Sigmoid colon (tissue), 7 donors: ENCODE data around the gene UBE2E3. TPM values are rescaled to one million over a fixed set of nuclear protein-coding genes. Genes with fewer than 3 reads are reported as not detected.

ENCODE experiments used
- DNase-seq: peaks from one replicate; pipeline ENCODE4 v3.0.0-alpha.2; 2019
- H3K27ac ChIP-seq, 4 donors: fragments of 200-600 bp; sonication (generic); one replicate each; pipeline ENCODE4 v1.5.1; 2016 to 2019; ENCODE audit warnings: mild to moderate bottlenecking in 1 of 4
- H3K27me3 ChIP-seq, 3 donors: fragments of 200-600 bp; sonication (generic); one replicate each; pipeline ENCODE4 v1.5.1; 2019; ENCODE audit warnings: mild to moderate bottlenecking in 1 of 3
- H3K36me3 ChIP-seq, 4 donors: fragments of 200-600 bp; sonication (generic); one replicate each; pipeline ENCODE4 v1.5.1; 2016 to 2019
- H3K4me1 ChIP-seq, 4 donors: fragments of 200-600 bp; sonication (generic); one replicate each; pipeline ENCODE4 v1.5.1; 2017 to 2019
- H3K4me3 ChIP-seq, 4 donors: fragments of 200-600 bp; sonication (generic); one replicate each; pipeline ENCODE4 v1.5.1; 2017 to 2019; ENCODE audit warnings: mild to moderate bottlenecking in 2 of 4, moderate library complexity in 1 of 4
- H3K9me3 ChIP-seq, 4 donors: fragments of 200-600 bp in 3 of 4; sonication (generic) in 3 of 4; one replicate each; pipeline versions ENCODE4 v1.5.1 to v1.6.1; 2013 to 2019
- CTCF ChIP-seq, 4 experiments: fragments of 450-650 bp in 3 of 4; fragments of 200-600 bp in 1 of 4; IDR thresholded peaks; one replicate each; pipeline ENCODE4 v1.5.1; 2016 to 2019; ENCODE audit warnings: antibody characterized with exemption in 4 of 4, mild to moderate bottlenecking in 3 of 4, moderate library complexity in 2 of 4
- EP300 ChIP-seq, 4 donors: sonication (generic); formaldehyde crosslinking; IDR thresholded peaks; one replicate each; pipeline ENCODE4 v1.6.1; 2017; ENCODE audit warnings: antibody characterized with exemption in 4 of 4
- POLR2A ChIP-seq, 2 donors: fragments of 450-650 bp; IDR thresholded peaks; one replicate each; pipeline ENCODE4 v1.6.1; 2016; ENCODE audit warnings: antibody characterized with exemption in 2 of 2, mild to moderate bottlenecking in 2 of 2, moderate library complexity in 2 of 2
- POLR2AphosphoS5 ChIP-seq, 4 donors: sonication (generic); formaldehyde crosslinking; IDR thresholded peaks; one replicate each; pipeline ENCODE4 v1.6.1; 2017; ENCODE audit warnings: antibody characterized with exemption in 4 of 4
- WGBS, 2 donors: extraction: QIAGEN DNeasy Blood & Tissue Kit; methylation state at CpG; one replicate each; pipeline ENCODE4 v1.1.7; 2013; 5-methylcytosine and 5-hydroxymethylcytosine counted together
- intact Hi-C: fragments of 100-400 bp; cut with DNase I; formaldehyde crosslinking; loops from one replicate; pipeline ENCODE4 v1.15.1; 2023
- polyA plus RNA-seq, 3 donors: library from polyadenylated mRNA; stranded (reverse); fragments of 200-250 nt; gene quantifications; one replicate each; pipeline ENCODE4 v1.2.3, GENCODE V29; 2013
- total RNA-seq, 4 donors: library from RNA; depleted of rRNA; stranded (reverse); fragments of >200 nt; gene quantifications; one replicate each; pipeline ENCODE4 v1.1.0, GENCODE V29; 2016
- donor health status: healthy with polysubstance abuse.
- donor health status: Bipolar disorder and iron deficiency.
- donor health status: healthy.

UBE2E3 gene
- total and polyA plus RNA-seq, 7 donors: 37.5 to 108 (median 48.2) TPM

- no peak overlapping the region for H3K4me3 ChIP-seq
- no peaks in the 10 kb centered on the region for H3K9me3 ChIP-seq
- TF ChIP-seq POLR2A (IDR thresholded peaks at IDR 0.05) (no peak), POLR2AphosphoS5 (IDR thresholded peaks at IDR 0.05) (no peak), CTCF (IDR thresholded peaks at IDR 0.05) (no peak), EP300 (IDR thresholded peaks at IDR 0.05) (no peak)
- no peaks in the 10 kb centered on the region for H3K36me3 ChIP-seq
- intact Hi-C loops: no loop called here
- no peak for DNase-seq
- H3K27ac ChIP-seq: no peak overlapping the region
- no peaks in the 10 kb centered on the region for H3K27me3 ChIP-seq
- H3K4me1 ChIP-seq: peaks cover 0 to 21% (median 7%) of the 10 kb centered on the region in 4 donors
- WGBS, 2 donors: 88 to 90% methylated on average over 2 of the region's 2 CpGs
These were observed 61.3 kb downstream of the UBE2E3 start for GRCh38 chr2:181041661-181042060.

GRCh38 chr2:181042706-181043105, 62.3 kb downstream of the UBE2E3 start:
- peaks cover 0 to 21% (median 7%) of the 10 kb centered on the region in 4 donors for H3K4me1 ChIP-seq
- H3K9me3 ChIP-seq: no peaks in the 10 kb centered on the region
- intact Hi-C loops: no loop called here
- no peaks in the 10 kb centered on the region for H3K27me3 ChIP-seq
- no peaks in the 10 kb centered on the region for H3K36me3 ChIP-seq
- H3K4me3 ChIP-seq: no peak overlapping the region
- H3K27ac ChIP-seq: no peak overlapping the region
- 86 to 90% methylated on average over 1 of the region's 1 CpG for WGBS, 2 donors
- no peak for DNase-seq
- no peak for TF ChIP-seq EP300 (IDR thresholded peaks at IDR 0.05)
- no peak for TF ChIP-seq POLR2AphosphoS5 (IDR thresholded peaks at IDR 0.05)
- TF ChIP-seq POLR2A (IDR thresholded peaks at IDR 0.05): no peak
- no peak for TF ChIP-seq CTCF (IDR thresholded peaks at IDR 0.05)

GRCh38 chr2:181046833-181047232, 66.4 kb downstream of the UBE2E3 start:
- peaks cover 0 to 28% (median 7%) of the 10 kb centered on the region in 4 donors for H3K4me1 ChIP-seq
- no peaks in the 10 kb centered on the region for H3K9me3 ChIP-seq
- H3K27ac ChIP-seq: no peak overlapping the region
- WGBS, 2 donors: 67 to 85% methylated on average over 1 of the region's 1 CpG
- no peaks in the 10 kb centered on the region for H3K27me3 ChIP-seq
- intact Hi-C loops: no loop called here
- TF ChIP-seq POLR2AphosphoS5 (IDR thresholded peaks at IDR 0.05) (no peak), EP300 (IDR thresholded peaks at IDR 0.05) (no peak), CTCF (IDR thresholded peaks at IDR 0.05) (no peak), POLR2A (IDR thresholded peaks at IDR 0.05) (no peak)
- H3K36me3 ChIP-seq: no peaks in the 10 kb centered on the region
- DNase-seq: no peak
- H3K4me3 ChIP-seq: no peak overlapping the region

- no peak for TF ChIP-seq EP300 (IDR thresholded peaks at IDR 0.05)
- TF ChIP-seq POLR2A (IDR thresholded peaks at IDR 0.05): no peak
- no peak for TF ChIP-seq CTCF (IDR thresholded peaks at IDR 0.05)
- Histone ChIP-seq H3K36me3 (no peaks in the 10 kb centered on the region), H3K27ac (no peak overlapping the region), H3K4me3 (no peak overlapping the region), H3K27me3 (no peaks in the 10 kb centered on the region), H3K4me1 (peaks cover 0 to 28% (median 7%) of the 10 kb centered on the region in 4 donors), H3K9me3 (no peaks in the 10 kb centered on the region)
- 79 to 89% methylated on average over 4 of the region's 4 CpGs for WGBS, 2 donors
- intact Hi-C loops: no loop called here
- no peak for DNase-seq
These were observed 67.4 kb downstream of the UBE2E3 start for GRCh38 chr2:181047829-181048228.

GRCh38 chr2:181051861-181052522, 71.6 kb downstream of the UBE2E3 start:
- Histone ChIP-seq H3K27ac (no peak overlapping the region), H3K36me3 (no peaks in the 10 kb centered on the region), H3K4me1 (peaks cover 0 to 7% (median 0%) of the 10 kb centered on the region in 4 donors), H3K27me3 (no peaks in the 10 kb centered on the region), H3K4me3 (no peak overlapping the region), H3K9me3 (no peaks in the 10 kb centered on the region)
- TF ChIP-seq EP300 (IDR thresholded peaks at IDR 0.05) (no peak), POLR2A (IDR thresholded peaks at IDR 0.05) (no peak), CTCF (IDR thresholded peaks at IDR 0.05) (no peak), POLR2AphosphoS5 (IDR thresholded peaks at IDR 0.05) (no peak)
- intact Hi-C loops: no loop called here
- no peak for DNase-seq
- WGBS, 2 donors: 75 to 83% methylated on average over 3 of the region's 3 CpGs
